Measurements from ENCODE around the gene SH3BP5L. TPM values are rescaled to one million over a fixed set of nuclear protein-coding genes. Genes with fewer than 3 reads are reported as not detected.

SH3BP5L gene
- total and polyA plus RNA-seq, 2 of the 13 experiments (the other 11 are each of a cell fraction or from before 2014, with no cell fraction given) = 10.3 to 14.9 TPM

DNA sequence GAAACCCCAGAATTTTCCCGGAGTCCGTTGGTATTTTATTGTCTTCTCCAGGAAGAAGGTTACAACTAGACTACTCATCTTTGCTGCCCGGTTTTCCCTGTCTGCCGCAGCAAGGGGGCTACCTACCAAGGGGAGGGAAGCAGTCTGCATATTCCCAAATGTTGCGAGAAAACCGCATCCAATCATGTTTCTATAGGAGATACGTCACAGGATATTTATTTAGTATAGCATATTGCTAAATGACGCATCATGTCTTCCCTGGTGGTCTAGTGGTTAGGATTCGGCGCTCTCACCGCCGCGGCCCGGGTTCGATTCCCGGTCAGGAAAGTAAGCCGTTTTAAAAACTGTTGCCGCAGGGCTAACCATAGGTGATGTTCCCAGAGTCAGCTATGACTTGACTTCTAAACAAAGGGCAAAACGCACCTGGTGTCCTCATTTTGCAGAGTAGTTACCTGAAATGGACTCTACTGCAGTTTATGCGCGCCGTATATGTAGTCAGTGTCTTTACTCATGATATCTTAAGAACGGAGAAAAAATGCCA, 48.3 kb upstream of the SH3BP5L start (continued):
- TF ChIP-seq, protein P1, sequence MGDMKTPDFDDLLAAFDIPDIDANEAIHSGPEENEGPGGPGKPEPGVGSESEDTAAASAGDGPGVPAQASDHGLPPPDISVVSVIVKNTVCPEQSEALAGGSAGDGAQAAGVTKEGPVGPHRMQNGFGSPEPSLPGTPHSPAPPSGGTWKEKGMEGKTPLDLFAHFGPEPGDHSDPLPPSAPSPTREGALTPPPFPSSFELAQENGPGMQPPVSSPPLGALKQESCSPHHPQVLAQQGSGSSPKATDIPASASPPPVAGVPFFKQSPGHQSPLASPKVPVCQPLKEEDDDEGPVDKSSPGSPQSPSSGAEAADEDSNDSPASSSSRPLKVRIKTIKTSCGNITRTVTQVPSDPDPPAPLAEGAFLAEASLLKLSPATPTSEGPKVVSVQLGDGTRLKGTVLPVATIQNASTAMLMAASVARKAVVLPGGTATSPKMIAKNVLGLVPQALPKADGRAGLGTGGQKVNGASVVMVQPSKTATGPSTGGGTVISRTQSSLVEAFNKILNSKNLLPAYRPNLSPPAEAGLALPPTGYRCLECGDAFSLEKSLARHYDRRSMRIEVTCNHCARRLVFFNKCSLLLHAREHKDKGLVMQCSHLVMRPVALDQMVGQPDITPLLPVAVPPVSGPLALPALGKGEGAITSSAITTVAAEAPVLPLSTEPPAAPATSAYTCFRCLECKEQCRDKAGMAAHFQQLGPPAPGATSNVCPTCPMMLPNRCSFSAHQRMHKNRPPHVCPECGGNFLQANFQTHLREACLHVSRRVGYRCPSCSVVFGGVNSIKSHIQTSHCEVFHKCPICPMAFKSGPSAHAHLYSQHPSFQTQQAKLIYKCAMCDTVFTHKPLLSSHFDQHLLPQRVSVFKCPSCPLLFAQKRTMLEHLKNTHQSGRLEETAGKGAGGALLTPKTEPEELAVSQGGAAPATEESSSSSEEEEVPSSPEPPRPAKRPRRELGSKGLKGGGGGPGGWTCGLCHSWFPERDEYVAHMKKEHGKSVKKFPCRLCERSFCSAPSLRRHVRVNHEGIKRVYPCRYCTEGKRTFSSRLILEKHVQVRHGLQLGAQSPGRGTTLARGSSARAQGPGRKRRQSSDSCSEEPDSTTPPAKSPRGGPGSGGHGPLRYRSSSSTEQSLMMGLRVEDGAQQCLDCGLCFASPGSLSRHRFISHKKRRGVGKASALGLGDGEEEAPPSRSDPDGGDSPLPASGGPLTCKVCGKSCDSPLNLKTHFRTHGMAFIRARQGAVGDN (CRISPR knock-in tag; IDR thresholded peaks at IDR 0.05) = no peak
- 0 out of 2 replicates have a peak, but pooled peaks have one; percentile 4 for TF ChIP-seq KMT2B (CRISPR knock-in tag; IDR thresholded peaks at IDR 0.05)
- TF ChIP-seq ZNF576 (CRISPR knock-in tag; IDR thresholded peaks at IDR 0.05) = no peak
- TF ChIP-seq DMAP1 (CRISPR knock-in tag; IDR thresholded peaks at IDR 0.05) = no peak
- peak; percentile 80 for TF ChIP-seq FOSL2 (CRISPR knock-in tag; IDR thresholded peaks at IDR 0.05)
- no peak for TF ChIP-seq IKZF1 (IDR thresholded peaks at IDR 0.05)
- TF ChIP-seq, protein P2, sequence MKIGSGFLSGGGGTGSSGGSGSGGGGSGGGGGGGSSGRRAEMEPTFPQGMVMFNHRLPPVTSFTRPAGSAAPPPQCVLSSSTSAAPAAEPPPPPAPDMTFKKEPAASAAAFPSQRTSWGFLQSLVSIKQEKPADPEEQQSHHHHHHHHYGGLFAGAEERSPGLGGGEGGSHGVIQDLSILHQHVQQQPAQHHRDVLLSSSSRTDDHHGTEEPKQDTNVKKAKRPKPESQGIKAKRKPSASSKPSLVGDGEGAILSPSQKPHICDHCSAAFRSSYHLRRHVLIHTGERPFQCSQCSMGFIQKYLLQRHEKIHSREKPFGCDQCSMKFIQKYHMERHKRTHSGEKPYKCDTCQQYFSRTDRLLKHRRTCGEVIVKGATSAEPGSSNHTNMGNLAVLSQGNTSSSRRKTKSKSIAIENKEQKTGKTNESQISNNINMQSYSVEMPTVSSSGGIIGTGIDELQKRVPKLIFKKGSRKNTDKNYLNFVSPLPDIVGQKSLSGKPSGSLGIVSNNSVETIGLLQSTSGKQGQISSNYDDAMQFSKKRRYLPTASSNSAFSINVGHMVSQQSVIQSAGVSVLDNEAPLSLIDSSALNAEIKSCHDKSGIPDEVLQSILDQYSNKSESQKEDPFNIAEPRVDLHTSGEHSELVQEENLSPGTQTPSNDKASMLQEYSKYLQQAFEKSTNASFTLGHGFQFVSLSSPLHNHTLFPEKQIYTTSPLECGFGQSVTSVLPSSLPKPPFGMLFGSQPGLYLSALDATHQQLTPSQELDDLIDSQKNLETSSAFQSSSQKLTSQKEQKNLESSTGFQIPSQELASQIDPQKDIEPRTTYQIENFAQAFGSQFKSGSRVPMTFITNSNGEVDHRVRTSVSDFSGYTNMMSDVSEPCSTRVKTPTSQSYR (CRISPR knock-in tag; IDR thresholded peaks at IDR 0.05; ENCODE audit: borderline replicate concordance) = no peak
- TF ChIP-seq ZSCAN25 (CRISPR knock-in tag; IDR thresholded peaks at IDR 0.05) = no peak
- no peak for TF ChIP-seq ZNF644 (CRISPR knock-in tag; IDR thresholded peaks at IDR 0.05; ENCODE audit: low read depth)
- no peak for TF ChIP-seq LCORL (IDR thresholded peaks at IDR 0.05)
- no peak; the same call in 1 of the 2 replicates for TF ChIP-seq LCORL (CRISPR knock-in tag; IDR thresholded peaks at IDR 0.05)
- no peak for TF ChIP-seq NR2F6 (IDR thresholded peaks at IDR 0.05)
- 0 out of 2 replicates have a peak, but pooled peaks have one; percentile 38 for TF ChIP-seq NR2F6 (CRISPR knock-in tag; IDR thresholded peaks at IDR 0.05)
- TF ChIP-seq PTBP1 (IDR thresholded peaks at IDR 0.05; ENCODE audit: low read depth, low read length, poor library complexity, severe bottlenecking) = no peak
- TF ChIP-seq, protein P3, sequence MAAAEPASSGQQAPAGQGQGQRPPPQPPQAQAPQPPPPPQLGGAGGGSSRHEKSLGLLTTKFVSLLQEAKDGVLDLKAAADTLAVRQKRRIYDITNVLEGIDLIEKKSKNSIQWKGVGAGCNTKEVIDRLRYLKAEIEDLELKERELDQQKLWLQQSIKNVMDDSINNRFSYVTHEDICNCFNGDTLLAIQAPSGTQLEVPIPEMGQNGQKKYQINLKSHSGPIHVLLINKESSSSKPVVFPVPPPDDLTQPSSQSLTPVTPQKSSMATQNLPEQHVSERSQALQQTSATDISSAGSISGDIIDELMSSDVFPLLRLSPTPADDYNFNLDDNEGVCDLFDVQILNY (CRISPR knock-in tag; conservative IDR thresholded peaks at IDR 0.05) = no peak
- peak; percentile 37; the same call in 1 of the 2 replicates for TF ChIP-seq ZNF740 (CRISPR knock-in tag; IDR thresholded peaks at IDR 0.05)
- no peak for TF ChIP-seq NRL (CRISPR knock-in tag; IDR thresholded peaks at IDR 0.05; ENCODE audit: borderline replicate concordance)
- TF ChIP-seq DNMT1 (CRISPR knock-in tag; IDR thresholded peaks at IDR 0.05) = no peak
- TF ChIP-seq MAFF (IDR thresholded peaks at IDR 0.05; ENCODE audit: low read depth, low read length) = no peak
- TF ChIP-seq ZNF20 (CRISPR knock-in tag; IDR thresholded peaks at IDR 0.05) = no peak
- TF ChIP-seq CTCF (CRISPR knock-in tag; IDR thresholded peaks at IDR 0.05) = no peak
- no peak; the same call in 1 of the 2 replicates for TF ChIP-seq ZNF235 (CRISPR knock-in tag; IDR thresholded peaks at IDR 0.05; ENCODE audit: borderline replicate concordance)
